Stimulated activated CD8-positive, alpha-beta memory T cell treated with anti-CD3 and anti-CD28 coated beads, Interleukin-12 subunit alpha, Interleukin-12 subunit beta, amount 100 ng/mL, for 24 hours (primary cell): ENCODE data around the gene AIG1.

Source experiments
- DNase-seq: peaks from one replicate; pipeline ENCODE4 v3.0.0-alpha.2; 2020; ENCODE audit errors: extremely low read depth

AIG1 gene

DNA sequence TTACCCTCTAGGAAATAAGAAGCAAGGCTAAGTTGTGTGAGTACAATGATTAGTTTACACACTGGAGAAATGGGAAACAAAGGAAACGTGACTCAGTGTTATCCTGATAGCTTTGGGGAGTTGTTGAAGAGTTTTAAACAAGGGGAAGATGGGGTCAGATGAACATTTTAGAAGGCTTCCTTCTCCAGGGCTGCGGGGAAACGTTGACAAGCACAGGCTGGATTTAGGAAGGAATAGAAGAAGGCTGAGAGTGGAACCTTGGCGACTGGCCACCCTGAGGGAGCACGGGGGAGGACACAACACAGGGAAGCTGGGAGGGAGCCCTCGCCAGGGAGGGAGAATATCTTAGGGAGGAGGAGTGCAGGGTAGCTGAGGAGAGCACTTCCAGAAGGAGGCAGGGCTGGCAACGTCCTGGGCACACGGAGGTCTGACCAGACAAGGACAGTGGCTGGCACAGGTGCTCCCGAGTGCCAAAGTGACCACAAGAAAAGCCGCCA, 134.7 kb downstream of the AIG1 start:
- no peak for DNase-seq

DNA sequence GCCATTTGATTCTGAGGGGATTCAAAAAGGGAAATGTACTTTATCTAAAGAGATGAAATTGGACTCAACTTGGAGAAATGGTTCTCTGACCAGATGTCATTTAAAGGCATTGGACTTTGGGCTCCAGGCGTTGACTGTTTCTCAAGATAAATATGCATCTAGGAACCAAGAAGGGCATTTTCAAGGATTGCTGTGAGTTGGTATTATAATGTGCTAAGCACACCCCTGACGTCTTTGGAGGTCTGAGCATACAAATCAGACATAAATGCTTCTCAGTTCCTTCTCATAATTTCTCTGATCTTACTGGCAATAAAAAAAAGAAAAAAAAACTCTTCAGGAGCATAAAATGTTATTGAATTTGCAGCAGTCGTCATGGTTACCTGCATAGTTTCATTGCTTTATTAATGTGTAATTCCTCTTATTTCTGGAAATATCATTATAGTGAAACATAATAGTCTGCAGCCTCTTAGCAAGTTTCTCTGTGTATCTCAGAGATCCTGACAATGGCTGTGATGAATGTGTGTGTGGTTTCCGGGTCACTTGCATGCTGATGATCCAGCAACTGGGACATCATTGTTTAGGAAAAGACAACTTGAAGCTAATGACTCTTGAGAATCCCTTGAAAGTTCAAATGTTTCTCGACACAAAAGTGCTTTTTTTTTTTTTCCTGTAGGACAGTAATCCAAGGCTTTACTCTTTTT, 136.0 kb downstream of the AIG1 start:
- no peak for DNase-seq

DNA sequence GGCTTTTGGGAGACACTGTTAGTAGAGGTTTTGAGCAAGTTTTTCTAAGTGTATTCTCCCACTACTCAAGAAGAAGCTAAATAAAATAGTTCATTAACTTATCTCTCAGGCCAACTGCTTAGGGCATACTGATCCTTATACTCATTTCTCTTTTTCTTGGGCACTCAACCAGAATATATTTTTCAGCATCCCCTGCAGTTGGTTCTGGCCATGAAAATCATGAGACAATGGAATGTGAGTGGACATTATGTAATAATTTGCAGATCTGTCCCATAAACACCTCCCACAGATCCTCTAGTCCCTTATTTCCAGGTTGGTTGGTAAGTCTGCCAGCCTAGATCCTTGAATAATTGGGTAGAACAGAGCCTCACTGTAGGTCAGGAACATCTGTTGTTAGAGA, 136.7 kb downstream of the AIG1 start:
- DNase-seq, result no peak

DNA sequence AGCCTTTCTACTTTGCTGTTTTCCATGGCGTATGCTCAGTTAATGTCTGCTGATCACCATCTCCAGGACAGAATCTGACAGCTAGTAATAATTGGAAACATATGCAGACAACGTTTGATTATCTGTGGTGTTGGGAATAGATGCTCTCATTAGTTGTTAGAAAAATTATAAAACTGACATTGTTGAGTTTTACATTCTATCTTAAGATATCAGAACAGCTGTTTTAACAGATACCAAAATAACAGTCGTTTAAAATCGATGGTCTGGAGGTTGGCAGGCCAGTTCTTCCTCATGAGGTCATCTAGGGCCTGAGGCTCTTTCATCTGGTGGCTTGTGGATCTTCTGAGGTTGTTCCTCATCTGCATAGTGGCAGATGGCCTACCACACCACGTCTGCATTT, 137.6 kb downstream of the AIG1 start:
- no peak for DNase-seq

DNA sequence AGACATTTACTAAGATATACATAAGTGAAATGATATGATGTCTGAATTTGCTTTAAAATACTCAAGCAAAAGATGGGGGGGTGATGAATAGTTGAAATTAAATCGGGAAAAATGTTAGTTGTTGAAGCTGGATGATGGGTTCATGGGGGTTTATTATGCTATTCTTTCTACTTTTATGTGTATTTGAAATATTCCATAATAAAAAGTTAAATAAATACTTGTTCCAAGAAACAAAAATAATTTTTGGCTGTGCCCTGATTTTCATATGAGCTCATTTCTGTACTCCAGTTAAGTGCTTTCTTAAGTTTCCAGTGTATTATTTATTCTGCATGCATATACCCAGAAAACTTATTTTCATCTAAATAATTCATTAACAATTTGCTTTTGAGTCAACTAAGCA, 138.6 kb downstream of the AIG1 start:
- DNase-seq, result no peak

DNA sequence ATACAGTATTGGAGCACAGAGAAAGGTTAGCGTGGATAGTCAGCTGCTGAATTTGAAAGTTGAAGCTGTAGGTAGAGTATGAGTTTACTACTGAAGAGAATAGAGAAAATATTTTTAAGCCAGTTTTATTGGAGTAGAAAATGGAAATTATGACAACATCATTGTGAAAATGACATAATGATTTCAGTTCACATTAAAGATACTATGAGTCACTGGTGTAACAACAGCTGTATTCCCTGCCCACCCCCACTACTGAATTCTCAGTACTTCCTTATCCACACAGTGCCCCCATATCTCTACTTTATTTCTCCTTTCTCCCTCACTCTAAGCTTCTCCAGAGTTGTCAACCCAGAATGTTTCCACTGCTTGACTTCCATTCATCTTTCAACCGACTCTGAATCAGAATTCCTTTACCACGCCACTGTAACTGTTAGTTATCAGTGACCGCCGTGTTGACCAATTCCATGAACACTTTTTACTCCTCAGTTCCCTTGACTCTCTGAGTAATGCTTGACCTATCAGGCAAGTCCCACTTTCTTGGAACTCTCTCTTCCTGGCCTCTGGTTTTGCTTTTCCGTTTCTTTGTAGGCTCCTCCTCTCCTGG, 139.6 kb downstream of the AIG1 start:
- DNase-seq, result no peak

DNA sequence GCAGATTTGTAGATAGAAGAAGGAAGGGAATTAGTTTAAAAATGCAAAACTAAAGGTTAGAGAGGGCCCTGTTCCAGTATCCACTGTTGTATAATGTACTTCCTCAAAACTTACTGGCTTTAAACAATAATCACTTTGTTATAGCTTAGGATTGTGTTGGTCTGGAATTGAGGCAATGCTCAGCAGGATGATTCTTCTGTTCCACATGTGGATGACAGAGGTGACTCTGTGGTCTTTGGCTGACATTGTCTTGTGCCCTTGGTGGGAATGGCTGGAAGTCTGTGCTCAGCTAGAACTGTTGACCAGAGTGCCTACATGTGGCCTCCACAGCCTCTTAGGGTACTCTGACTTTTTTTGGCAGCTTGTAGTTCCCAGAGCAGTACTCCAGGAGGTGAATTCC, 143.4 kb downstream of the AIG1 start:
- no peak for DNase-seq

DNA sequence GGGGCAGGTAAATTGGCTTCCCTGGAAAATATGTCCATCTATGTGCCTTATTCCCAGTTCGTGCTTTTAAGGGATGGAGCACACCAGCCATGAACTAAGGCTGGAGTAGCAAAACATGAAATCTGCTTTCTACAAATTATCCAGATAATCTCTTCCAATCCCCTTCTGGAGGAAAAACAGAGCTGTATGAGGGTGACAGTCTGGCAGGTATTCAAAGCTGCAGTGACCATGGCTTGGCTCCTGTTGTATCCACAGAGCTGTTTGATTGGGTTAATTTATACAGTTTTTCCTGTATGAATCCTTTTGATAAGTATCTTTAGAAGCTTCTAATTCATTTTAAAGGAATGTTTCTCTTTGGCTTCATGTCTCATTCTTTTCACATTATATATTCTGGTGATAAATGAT, 144.4 kb downstream of the AIG1 start:
- no peak for DNase-seq

DNA sequence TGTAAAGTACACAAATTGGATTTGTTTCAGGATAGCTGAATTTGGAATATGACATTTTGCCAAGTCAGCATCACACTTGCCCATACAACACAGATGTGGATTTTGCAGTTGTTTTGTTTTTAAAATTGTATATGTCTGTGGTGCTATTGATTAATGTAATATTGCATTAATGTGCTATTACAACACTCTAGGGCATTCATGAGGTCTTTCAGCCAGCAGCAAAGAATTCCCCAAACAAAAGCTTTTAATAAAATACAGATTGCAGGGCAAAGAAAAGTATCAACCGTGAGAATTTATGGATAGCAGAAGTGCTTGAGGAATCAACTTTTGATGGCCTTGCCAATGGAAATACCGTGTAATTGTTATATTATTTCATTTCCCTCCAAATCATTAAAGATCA, 144.9 kb downstream of the AIG1 start:
- no peak for DNase-seq

DNA sequence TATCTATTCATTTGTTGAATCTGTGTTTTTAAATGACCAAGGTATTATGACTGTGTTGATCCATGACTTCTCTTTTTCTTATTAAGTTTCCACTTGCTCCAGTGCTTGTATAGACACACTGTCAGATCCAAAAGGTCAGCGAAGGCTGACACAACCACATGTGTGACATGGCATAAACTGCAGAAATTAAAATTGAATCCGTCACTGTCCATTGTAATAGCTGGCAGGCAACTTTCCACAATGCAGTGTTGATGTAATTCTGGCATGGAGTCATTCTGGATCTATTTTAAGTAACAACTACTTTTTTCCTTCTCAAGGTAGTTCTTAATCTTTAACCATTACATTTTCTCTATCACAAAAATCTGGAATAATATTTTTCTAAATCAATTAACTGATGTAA, 145.3 kb downstream of the AIG1 start:
- no peak for DNase-seq

DNA sequence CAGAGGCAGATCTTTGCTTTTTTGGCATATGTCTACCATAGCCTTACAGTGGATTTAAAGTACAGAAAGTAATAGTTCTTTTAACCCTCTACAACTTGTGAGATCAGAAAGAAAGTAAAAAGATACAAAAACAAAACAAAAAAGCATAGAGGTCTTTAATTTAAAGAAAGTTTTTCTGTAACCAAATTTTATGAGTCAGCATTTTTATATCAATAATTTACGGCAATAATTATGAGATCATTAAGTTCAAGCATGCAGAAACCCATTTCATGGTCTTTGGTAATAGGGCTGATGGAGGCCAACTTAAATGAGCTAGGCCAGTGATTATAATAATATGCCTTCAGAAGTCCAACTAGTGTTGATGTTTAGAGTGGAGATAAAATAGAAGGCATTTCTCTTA, 145.9 kb downstream of the AIG1 start:
- no peak for DNase-seq

DNA sequence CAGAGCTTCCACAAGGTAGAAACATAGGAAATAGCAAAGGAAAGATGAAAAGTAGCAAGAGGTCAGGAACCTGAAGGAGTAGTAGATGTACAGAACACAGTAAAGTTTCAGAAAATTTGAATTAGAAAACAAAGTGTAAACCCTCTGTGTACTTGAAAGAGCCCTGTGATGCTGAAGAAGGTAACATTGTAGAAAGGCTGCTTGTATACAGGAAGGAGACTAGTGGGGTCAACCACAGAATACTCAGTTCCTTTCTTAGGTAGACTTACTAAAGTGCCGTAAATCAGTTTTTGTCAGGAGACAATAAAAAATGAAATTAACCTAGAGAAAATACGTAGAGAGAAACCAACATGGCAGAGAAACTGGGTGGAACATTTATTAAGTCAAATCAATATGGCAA, 149.7 kb downstream of the AIG1 start:
- DNase-seq, result no peak

DNA sequence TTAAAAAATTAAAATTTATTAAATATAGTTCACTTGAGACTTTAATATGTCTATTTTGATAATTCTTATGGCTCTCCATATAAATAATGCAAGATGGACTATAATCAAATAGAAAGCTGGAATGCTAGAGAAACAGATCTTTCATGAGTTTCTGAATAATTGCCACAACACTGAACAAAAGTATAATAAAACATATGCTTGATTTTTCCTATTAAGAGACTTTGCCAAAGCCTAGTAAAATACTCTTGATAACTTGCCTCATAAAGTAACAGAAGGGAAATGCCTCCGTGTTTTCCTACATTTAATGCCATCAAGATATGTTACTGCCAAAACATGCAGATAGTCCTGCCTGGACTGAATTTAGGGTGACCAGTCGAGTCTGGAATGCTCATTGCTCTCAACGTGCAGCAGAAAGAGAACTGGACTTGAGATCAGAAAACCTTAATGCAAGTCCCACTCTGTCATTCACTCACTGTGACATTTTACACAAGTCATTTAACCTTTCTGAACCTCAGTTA, 153.2 kb downstream of the AIG1 start:
- no peak for DNase-seq

DNA sequence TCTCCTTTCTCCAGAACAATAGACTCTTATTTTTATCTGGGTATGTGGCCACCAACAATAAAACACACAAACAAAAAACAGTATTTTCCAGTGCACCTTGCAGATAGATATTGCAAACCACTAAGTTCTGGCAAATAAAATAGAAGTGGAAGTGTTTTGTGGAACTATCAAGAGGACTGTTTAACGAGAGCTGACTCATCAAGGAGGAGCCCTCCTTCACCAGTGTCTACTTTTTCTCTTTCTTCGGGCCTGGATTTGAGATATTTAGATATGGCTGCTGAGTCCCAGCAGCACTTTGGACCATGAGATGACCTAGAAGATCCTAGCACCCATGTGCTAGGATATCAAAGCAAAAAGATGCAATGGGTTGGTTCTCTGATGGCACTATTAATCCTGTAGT, 154.7 kb downstream of the AIG1 start:
- DNase-seq, result no peak

DNA sequence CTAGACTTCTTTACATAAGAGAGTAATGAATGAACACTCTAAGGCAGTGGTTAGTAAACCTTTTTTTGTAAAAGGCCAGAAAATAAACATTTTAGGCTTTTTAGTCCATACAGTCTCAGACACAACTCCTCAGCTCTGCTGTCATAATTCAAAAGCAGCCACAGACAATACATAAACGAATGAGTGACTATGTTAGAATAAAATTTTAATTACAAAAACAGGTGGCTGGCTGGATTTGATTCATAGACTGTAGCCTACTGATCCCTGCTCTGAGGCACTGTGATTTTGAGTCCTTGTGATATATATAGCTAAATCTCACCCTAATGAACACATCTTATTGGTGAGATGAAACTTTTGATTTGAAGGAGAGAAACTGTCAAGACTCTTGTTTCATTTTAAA, 155.1 kb downstream of the AIG1 start:
- no peak for DNase-seq

DNA sequence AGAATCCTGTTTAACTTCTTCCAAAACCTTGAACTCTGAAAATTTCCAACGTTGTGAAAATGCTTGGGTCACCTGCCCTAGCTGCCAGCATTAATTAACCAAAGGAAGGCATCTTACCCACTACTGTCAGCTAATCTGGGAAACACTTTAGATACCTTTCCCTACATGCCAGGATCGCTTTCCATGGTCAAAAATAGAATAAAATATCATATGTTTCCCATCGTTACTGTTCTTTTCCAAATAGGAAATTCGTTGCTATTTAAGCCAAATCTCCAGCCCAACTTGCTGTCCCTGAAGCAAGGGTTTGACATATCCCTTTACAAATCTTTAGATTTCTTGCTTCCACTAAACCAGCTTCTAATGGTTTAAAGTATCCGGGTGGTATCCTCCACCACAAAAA, 157.5 kb downstream of the AIG1 start:
- no peak for DNase-seq

DNA sequence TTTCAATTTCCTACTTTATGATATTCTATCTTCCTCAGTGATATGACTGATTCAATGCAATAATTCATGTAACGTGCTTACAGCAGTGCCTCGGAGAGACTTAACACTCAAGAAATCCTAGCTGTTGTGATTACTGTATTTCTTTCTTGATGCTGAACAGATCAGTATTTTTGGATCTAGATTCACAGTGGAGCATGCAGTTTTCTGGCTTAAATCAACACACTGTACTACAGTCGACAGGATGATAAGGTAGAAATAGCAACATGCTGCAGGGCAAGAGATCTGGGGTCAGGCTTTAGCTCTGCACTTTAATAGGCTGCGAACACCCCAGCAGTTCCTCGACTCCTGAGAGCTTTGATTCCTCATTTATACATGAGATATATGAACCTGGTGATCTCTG, 161.0 kb downstream of the AIG1 start:
- DNase-seq, result no peak

DNA sequence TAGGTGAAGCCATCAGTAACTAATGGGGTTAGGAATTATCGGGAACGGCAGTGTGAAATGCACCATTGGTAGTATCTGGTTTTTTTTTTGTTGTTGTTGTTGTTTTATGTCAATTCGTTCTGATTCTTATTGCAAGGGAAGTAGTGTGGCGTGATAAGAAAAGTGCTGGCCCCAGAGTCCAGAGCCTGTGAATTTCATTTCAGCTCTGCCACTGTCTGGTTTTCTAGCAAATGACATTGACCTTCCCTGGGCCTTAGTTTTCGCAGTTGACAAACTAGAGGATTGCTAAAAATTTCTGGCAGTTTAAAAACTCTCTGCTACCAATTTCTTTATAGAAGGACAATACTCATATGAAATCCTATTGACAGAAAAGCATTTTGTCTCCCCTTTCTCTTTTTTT, 161.6 kb downstream of the AIG1 start:
- no peak for DNase-seq

DNA sequence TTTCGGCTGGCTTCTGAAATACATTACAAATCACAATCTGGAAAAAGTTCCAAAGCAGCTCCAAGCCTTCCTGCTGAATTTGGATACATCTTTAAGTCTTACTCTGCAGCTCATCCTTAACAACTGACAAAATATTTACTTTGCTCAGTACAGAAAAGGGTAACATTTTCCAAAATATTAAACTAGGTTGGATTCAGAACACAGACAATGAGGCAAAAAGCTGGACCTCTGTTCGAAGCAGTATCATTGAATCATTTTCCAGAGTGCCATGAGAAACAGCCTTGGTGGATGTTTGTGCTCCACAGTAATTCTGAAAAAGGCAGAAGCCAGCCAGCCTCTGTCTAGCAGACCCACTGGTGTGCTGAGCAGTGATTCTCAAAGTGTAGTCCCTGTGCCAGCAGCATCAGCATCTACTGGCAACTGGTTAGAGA, 162.1 kb downstream of the AIG1 start:
- DNase-seq, result no peak

DNA sequence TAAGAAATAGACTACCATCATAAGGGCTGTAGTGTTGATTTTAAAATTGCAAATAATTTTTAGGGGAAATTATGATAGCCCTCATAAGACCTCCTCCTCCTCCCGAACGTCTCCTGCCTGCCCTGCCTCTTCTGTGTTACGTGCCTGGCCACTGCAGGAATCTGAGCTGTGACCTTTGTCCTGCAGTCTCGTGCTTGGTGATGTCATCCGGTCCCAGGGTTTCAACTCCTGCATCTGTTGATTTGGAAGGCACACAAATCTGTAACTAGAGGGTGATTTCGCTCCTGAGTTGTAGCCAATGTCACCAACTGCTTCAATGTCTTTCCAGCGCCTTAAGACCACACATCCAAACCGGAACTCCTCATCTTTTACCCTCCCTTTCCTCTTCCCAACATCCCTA, 163.2 kb downstream of the AIG1 start:
- no peak for DNase-seq

DNA sequence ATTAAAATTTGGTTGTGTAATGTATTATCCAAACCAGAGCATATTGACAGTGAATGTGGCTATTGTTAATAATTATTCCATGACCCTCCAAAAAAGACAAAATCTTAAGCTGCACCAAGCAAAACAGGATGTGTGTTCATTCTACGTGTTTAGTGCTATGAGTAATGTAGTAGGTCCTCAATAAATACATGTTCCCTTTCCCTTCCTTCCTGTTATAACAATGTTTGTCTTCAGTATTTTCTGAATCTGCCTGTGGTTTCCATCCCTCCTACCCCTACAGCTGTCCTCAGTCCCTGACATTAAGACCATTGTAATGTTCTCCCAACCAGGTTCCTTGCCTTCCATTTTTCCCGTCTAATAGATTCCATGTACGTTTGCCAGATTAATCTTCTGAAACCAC, 163.8 kb downstream of the AIG1 start:
- no peak for DNase-seq

DNA sequence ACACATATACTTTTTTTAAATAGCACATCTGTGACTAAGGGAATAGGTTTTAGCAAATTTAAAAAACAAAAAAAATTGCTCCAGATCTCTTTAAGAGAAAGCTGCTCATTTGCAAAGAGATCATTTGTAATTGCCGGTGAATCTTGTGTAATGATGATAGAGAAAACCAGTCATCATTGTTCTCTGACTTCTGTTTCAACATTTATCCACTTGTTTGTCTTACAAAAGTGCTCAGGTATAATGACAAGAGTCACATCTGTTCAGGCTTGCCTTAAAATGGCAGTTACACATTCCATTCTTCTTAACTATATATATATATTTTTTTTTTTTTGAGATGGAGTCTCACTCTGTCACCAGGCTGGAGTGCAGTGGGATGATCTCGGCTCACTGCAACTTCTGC, 165.2 kb downstream of the AIG1 start:
- DNase-seq, result no peak

DNA sequence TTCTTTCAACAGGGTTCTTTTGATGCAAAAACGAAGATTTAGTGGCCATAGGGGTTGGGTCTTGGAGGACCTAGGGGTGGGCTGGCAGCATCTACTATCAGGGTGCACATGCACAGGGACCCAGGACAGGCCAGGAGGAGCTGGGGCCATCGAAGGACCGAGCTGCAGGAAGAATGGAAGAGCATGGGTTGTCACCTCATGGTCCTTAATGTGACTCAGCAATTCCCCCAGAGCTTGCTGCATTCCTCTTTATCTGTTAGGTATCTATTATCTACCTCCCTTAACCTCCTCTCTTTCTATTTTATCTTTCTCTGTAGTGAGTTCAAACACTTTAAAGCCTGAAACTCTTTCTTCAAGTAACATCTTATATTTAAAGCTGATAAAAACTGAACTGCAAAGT, 167.0 kb downstream of the AIG1 start:
- no peak for DNase-seq

DNA sequence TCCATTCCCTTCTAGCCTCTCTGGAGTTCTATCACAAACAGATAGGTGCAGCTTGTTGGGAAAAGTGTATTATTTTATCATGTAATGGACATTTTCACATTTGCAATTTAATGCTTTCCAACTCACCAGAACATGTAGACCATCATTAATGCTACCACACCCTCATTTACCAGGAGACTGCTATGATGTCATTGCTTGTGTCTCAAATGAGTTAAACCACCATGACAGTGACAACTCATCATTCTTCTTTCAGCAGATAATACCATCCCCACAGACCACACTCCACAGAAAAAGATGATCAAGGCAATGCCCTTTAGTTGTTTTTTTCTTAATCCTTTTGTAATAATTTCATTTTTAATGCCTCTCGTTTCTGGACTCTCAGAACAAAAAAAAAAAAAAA, 168.7 kb downstream of the AIG1 start:
- DNase-seq, result no peak
